GM21367 (cell line): Measurements from ENCODE around the gene VGLL3.

Source experiments
- ATAC-seq: cut with Tn5 transposase; IDR thresholded peaks from one replicate; pipeline ENCODE4 v1.9.1; 2021; ENCODE audit not compliant: unreplicated experiment

The VGLL3 gene

GRCh38 chr3:86954747-86955146, 36.2 kb downstream of the VGLL3 start:
- no peak for ATAC-seq

DNA sequence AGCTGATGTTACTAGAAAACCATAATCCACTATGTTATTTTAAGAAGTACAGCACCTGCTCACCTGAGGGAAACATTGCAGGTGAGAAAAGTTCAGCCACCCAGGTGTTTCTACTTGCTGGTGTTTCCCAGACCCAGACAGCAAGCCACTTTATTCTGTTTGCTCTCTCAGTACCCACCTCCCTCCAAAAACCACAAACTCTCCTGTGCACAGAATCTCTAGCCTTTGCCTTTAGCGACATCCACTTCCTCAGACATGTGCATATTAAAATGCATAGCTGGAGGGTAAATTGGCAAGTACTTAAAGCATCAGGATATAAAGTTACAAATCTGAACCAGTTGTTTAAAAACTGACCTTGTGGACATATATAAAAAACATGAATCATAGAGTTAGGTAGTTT, 36.7 kb downstream of the VGLL3 start:
- no peak for ATAC-seq

GRCh38 chr3:86951322-86951721, 39.6 kb downstream of the VGLL3 start:
- no peak for ATAC-seq

GRCh38 chr3:86950717-86951116, 40.2 kb downstream of the VGLL3 start:
- ATAC-seq, result no peak

DNA sequence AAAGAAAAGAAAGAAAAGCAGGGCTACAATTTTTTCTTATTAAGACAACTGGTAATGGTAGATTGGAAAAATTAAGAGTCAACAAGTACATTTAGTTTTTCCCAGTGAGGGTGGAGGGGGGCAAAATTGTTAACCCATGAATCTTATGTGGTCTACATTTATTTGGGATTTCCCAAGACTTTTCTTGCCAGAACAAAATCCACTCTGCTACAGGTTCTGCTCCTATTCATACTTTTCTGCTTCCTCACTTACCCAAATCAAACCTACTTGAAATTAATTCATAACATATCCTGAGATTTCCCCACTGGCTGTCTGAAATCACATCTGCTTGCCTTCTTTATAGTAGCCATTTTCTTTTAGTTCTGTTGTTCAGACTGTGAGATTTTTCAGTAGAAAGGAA, 41.1 kb downstream of the VGLL3 start:
- no peak for ATAC-seq

GRCh38 chr3:86948822-86949221, 42.1 kb downstream of the VGLL3 start:
- no peak for ATAC-seq

GRCh38 chr3:86942206-86942605, 48.7 kb downstream of the VGLL3 start:
- no peak for ATAC-seq

- ATAC-seq, result no peak
Observed at GRCh38 chr3:86938416-86939105, 52.4 kb downstream of the VGLL3 start.

DNA sequence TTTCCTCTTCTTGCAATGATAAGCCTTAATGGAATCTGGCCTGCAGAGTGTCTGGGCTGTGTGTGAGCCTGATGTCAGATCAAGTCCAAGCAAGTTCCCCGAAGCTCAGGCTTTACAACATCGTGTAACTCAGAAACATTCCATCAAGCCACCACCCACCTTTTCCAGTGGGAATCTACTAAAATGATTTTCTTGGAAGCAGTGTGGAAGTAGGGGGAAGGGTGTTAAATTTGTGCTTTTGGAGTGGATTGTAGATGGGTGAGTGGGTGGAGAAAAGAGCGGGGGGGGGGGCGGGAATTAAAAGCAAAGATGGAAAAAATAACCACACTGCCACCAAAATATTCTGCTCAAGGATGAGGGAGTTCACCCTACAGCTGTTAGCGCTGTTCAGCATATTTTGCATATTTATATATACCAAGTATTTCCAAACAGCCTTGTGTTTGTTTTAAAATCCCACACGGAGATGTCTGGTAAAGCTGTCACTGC, 53.6 kb downstream of the VGLL3 start:
- no peak for ATAC-seq

GRCh38 chr3:86934851-86935250, 56.1 kb downstream of the VGLL3 start:
- ATAC-seq, result no peak

- ATAC-seq, result no peak
Observed at GRCh38 chr3:86930831-86931230, 60.1 kb downstream of the VGLL3 start.

- ATAC-seq, result no peak
Observed at GRCh38 chr3:86930181-86930580, 60.8 kb downstream of the VGLL3 start.

- ATAC-seq, result no peak
Observed at GRCh38 chr3:86929046-86929445, 61.9 kb downstream of the VGLL3 start.

DNA sequence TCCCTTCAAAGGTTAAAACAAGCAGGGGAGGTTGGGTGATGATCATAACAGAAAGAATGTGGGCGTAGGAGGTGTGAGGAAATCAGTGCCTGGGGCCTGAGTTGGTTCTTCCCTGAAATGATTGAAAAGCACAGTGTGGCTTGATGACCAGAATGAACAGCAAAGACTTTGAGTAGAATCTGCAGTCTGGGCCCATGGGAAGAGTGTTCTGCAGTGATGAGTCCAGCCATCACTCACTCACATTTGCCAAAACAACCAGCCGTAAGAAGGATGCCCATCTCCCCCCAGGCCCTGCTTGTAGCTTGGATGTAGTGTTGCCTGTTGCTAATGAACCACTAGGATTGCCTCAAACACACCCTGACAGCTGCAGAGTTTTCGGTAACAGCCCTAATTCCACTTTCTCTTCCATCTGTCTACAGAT, 67.9 kb downstream of the VGLL3 start:
- ATAC-seq, result no peak

DNA sequence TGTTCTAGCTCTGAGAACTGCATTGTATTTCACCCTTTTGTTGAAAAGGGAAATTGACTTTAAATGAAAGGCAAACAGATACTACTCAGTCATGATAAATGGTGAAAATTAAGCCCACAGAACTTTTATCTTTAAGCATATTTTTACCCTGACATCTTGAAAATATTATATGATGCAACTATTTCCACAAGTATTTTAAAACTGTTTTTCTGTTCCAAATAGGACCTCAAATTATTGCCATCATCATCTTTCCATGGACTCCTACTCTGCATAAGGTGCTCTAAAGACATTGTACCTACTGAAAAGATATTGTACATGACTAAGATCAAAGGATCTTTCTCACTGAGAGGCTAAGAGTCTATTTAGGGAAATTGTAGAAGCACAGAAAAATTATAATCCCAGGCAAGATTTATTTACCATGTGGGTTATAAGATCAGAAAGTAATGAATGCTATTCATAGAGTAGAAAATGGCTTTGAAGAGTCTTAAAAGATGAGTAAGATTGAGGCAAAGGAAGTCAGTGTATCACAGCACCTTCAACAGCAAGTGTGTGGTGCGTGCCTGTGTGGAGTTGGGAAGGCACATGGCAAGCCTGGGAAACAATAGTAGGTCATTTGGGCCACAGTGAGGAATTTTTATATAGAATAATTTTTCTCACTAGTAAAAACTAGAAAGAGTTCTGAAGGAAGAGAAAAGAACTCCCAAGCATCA, 68.8 kb downstream of the VGLL3 start:
- ATAC-seq, result no peak

DNA sequence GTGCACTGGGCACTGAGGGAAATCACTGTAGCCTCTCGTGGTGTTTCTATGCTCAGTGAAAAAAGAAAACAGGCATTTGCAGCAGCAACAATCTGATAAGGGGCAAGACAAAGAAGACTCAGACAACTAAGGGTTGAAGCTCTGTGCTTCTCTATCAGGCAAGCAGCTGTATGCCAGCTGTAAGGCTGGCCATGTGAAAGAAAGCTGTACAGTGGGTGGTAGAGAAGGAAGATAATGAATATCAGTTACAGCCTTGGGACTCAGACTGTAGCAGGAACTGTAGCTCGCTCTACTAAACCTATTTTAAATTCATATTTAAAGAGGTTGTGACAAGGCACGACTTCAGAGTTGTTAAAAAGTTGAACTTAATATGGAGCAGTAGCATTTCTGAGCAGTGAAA, 76.3 kb downstream of the VGLL3 start:
- no peak for ATAC-seq

- ATAC-seq, result no peak
Observed at GRCh38 chr3:86913160-86913559, 77.8 kb downstream of the VGLL3 start.

- no peak for ATAC-seq
Observed at GRCh38 chr3:86895202-86895601, 95.7 kb downstream of the VGLL3 start.

DNA sequence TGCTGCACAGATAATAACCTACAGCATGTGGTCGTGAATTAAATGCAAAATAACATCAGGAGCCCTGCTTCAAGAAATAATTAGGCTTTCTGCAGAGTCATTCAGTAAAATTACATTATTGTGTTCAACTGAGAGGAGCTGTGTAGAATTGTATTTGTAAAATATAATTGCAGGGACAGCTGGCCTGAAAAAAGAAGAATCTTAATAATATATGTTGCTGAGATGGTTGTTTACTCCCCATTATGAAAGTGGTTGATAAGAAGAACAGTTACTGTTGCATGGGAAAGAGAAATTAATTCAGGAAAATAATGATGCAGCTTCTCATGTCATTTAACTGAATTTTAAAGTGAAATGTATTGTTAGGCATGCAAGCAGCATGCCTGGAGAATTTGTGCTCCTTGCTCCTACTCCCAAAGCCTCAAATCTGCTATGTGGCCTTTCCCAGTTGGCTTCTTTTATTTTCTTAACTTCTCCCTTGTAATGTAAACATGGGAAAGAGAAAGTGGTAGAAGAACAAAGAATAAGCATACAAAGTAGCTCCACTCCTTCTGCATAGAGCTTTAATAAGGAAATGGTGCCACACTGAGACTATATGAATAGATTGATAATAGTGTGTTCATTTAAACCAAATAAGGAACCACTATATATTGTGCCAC, 100.1 kb downstream of the VGLL3 start:
- no peak for ATAC-seq
